Bronchial epithelial cell (primary cell): ENCODE results near the gene FRK. TPM values are rescaled to one million over a fixed set of nuclear protein-coding genes. Genes with fewer than 3 reads are reported as not detected.

Source experiments
- DNase-seq: peaks from one replicate; pipeline ENCODE4 v3.0.0-alpha.2; 2010; ENCODE audit warnings: low read depth
- FAIRE-seq: peaks from 2 replicates; lab custom pipeline; 2011; peaks lifted over from hg19 to GRCh38; lab: Jason Lieb, UNC
- H3K27me3 ChIP-seq: 2 replicates; pipeline ENCODE4 v1.5.1; 2011; ENCODE audit warnings: low read length; ENCODE audit not compliant: control insufficient read depth, insufficient read depth
- H3K36me3 ChIP-seq: 2 replicates; pipeline ENCODE4 v1.5.1; 2011; ENCODE audit warnings: low read length; ENCODE audit not compliant: control insufficient read depth, insufficient read depth
- H3K4me3 ChIP-seq: 2 replicates; pipeline ENCODE4 v1.5.1; 2011; ENCODE audit warnings: mild to moderate bottlenecking, low read depth, low read length, control low read depth
- total RNA-seq: library from RNA; depleted of rRNA; stranded (reverse); fragments of >200 nt; gene quantifications from 2 replicates; pipeline ENCODE4 v1.2.1, GENCODE V29; 2014
- TF ChIP-seq, protein P1 (sequence below): IDR thresholded peaks from 2 replicates; pipeline ENCODE4 v1.5.1; 2011; ENCODE audit warnings: mild to moderate bottlenecking, moderate library complexity, low read length, control low read depth, inconsistent platforms; ENCODE audit not compliant: insufficient read depth, severe bottlenecking

FRK gene
- total RNA-seq, 1 donor from 2014 or later = 1.3 TPM

DNA sequence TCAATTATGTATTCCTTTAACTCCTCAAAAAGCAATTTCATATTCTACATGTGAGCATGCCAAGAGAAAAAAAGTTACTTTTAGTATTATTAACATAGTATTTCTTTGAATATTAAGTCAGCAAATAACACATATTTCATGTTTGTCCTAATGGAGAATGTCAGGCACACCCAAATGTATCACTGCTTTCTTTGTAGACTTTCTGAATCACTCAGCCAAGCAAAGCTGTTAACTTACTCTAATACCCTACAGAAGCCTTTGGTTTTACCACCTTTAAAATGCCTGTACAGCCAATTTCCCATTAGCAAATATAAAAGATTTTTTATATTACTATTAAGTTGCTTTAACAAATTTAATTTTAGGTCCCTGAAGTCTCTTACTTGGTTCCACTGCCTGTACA is 23.8 kb downstream of the FRK start:
- no peak for FAIRE-seq
- H3K36me3 ChIP-seq = no peaks in the 10 kb centered on the region
- H3K27me3 ChIP-seq = no peaks in the 10 kb centered on the region
- TF ChIP-seq, protein P1, sequence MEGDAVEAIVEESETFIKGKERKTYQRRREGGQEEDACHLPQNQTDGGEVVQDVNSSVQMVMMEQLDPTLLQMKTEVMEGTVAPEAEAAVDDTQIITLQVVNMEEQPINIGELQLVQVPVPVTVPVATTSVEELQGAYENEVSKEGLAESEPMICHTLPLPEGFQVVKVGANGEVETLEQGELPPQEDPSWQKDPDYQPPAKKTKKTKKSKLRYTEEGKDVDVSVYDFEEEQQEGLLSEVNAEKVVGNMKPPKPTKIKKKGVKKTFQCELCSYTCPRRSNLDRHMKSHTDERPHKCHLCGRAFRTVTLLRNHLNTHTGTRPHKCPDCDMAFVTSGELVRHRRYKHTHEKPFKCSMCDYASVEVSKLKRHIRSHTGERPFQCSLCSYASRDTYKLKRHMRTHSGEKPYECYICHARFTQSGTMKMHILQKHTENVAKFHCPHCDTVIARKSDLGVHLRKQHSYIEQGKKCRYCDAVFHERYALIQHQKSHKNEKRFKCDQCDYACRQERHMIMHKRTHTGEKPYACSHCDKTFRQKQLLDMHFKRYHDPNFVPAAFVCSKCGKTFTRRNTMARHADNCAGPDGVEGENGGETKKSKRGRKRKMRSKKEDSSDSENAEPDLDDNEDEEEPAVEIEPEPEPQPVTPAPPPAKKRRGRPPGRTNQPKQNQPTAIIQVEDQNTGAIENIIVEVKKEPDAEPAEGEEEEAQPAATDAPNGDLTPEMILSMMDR = no peak
- no peak overlapping the region for H3K4me3 ChIP-seq
- DNase-seq = peak; percentile 76

DNA sequence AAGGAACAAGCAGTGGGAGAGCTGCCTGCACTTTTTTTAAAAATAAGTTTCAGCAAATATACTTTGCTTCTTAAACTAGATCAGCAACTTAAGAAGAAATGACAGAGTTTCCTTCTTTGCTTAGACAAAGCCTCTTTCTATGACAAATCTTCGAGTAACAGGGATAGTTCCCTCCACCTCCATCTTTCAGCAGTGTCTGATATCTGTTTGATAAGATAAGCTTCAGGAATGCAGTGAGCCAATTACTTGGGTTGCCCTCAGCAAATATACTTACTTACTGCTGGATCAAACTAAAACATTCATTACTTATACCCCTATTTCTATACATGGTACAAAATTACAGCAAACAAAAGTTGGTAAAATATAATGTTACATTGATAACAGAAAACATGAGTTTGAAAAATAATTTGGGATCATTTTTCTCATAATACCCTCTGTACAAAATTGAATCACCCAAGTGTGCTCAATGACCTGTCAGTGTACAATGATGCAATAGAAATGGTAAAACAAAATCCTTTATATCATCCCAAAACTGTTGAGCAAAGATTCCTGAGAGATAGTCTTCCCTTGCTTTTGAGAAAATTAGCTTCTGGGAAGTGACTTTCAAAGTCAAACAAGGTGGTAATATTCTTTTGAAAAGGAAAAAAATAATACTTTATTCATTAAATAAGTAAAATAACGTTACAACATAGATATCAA is 24.5 kb downstream of the FRK start:
- TF ChIP-seq, protein P1 = no peak
- no peaks in the 10 kb centered on the region for H3K27me3 ChIP-seq
- no peak for FAIRE-seq
- peak; percentile 36 for DNase-seq
- no peaks in the 10 kb centered on the region for H3K36me3 ChIP-seq
- no peak overlapping the region for H3K4me3 ChIP-seq

DNA sequence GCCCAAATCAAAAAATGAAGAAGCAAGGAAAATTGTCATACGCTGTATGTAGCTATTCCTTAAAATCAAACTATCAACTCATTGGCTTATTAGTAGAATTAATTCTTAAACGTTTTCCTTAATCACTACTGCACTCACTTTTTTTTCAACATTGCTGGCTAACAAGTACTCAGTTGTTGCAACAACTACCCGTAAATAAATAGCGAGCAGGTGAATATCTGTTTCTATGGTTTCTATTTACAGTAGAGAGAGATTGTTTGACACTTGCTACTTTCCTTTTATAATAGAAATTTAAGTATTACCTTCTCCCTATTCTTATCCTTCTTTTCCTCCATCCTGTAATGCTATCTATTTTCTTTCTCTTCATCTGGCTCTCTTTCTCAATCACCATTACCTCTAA is 25.1 kb downstream of the FRK start:
- no peaks in the 10 kb centered on the region for H3K27me3 ChIP-seq
- TF ChIP-seq, protein P1 = no peak
- no peak for FAIRE-seq
- no peak overlapping the region for H3K4me3 ChIP-seq
- no peak for DNase-seq
- H3K36me3 ChIP-seq = no peaks in the 10 kb centered on the region

DNA sequence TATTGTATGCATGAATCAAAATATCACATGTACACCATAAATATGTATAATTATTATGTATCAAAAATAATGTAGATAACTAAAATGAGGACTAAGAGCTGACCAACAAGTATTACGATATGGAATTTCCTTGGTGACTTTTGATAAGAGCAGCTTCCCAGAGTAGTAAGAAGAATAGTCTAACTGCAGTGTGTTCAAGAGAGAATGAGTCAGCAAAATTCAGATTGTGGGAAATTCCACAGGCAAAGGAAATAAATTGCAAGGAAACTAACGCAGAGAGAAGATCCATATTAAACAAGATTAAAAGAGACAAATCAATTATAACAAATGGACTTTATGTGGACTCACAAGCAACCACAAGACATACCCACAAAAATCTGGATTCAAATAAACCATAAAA is 26.4 kb downstream of the FRK start:
- DNase-seq (peak; percentile 68), FAIRE-seq (no peak)

DNA sequence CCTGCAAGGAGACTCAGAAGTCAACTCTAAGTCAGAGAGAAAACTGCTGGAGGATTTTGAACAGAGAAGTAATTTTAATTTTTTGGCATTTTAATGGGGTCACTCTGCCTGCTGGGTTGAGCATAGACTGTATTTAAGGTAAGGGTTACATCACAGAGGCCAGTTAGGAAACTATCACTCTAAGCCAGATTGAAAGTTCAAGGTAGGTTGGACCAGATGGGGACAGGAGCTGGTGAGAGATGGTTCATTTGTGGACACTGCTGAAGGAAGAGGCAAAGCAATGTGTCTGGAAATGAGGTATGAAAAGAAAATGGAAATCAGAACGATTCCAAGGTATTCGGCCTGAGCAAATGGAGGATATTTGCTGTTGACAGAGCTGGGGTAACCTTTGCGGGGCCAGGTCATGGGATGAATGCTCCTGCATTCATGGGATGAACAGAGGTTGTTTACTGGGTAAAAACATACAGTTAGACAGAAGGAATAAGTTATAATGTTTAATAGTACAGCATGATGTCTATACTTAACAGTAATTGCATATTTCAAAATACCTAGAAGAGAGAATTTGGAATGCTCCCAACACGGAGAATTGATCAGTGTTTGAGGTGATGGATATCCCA is 26.9 kb downstream of the FRK start:
- peak; percentile 55 for FAIRE-seq
- Histone ChIP-seq H3K4me3 (no peak overlapping the region), H3K36me3 (no peaks in the 10 kb centered on the region), H3K27me3 (no peaks in the 10 kb centered on the region)
- TF ChIP-seq, protein P1 = no peak
- no peak for DNase-seq

More for the DNA sequence above, 26.4 kb downstream of the FRK start:
- no peak overlapping the region for H3K4me3 ChIP-seq
- TF ChIP-seq, protein P1 = no peak
- no peaks in the 10 kb centered on the region for H3K27me3 ChIP-seq
- H3K36me3 ChIP-seq = no peaks in the 10 kb centered on the region
